Vagina (tissue), 2 donors: ENCODE measurements around the gene TNRC18.
"Not testable (repeated sequence)": the region's sequence is repeated elsewhere in the genome, so short reads cannot be mapped to it uniquely, and the experiment has no call there.

ENCODE experiments used
- POLR2A ChIP-seq, 2 donors: fragments of 450-650 bp; IDR thresholded peaks; one replicate each; pipeline ENCODE4 v1.6.1; 2017; ENCODE audit warnings: antibody characterized with exemption in 2 of 2, mild to moderate bottlenecking in 2 of 2, moderate library complexity in 2 of 2
- TF ChIP-seq, protein P1 (sequence below), 3 experiments: fragments of 450-650 bp in 2 of 3; fragments of 200-600 bp in 1 of 3; sonication (generic) in 1 of 3; IDR thresholded peaks; one replicate each; pipeline ENCODE4 v1.5.1; 2017 to 2019; ENCODE audit warnings: antibody characterized with exemption in 3 of 3, mild to moderate bottlenecking in 2 of 3, moderate library complexity in 2 of 3

GRCh38 chr7:5305050-5305449 is 118.6 kb downstream of the TNRC18 start:
- TF ChIP-seq POLR2A (IDR thresholded peaks at IDR 0.05): not testable (repeated sequence)
- TF ChIP-seq, protein P1, sequence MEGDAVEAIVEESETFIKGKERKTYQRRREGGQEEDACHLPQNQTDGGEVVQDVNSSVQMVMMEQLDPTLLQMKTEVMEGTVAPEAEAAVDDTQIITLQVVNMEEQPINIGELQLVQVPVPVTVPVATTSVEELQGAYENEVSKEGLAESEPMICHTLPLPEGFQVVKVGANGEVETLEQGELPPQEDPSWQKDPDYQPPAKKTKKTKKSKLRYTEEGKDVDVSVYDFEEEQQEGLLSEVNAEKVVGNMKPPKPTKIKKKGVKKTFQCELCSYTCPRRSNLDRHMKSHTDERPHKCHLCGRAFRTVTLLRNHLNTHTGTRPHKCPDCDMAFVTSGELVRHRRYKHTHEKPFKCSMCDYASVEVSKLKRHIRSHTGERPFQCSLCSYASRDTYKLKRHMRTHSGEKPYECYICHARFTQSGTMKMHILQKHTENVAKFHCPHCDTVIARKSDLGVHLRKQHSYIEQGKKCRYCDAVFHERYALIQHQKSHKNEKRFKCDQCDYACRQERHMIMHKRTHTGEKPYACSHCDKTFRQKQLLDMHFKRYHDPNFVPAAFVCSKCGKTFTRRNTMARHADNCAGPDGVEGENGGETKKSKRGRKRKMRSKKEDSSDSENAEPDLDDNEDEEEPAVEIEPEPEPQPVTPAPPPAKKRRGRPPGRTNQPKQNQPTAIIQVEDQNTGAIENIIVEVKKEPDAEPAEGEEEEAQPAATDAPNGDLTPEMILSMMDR (IDR thresholded peaks at IDR 0.05): not testable (repeated sequence)
